ENCODE data around the gene LATS2.
"Not testable (repeated sequence)": the region's sequence is repeated elsewhere in the genome, so short reads cannot be mapped to it uniquely, and the experiment has no call there.

LATS2 gene

GRCh38 chr13:20961663-20962062 lies 99.7 kb downstream of the LATS2 start:
- not testable (repeated sequence) for H3K4me1 Mint-ChIP-seq (ENCODE audit: low read depth); H3K9me3 Mint-ChIP-seq (ENCODE audit: low read depth); H3K27ac Mint-ChIP-seq; H3K36me3 Mint-ChIP-seq; H3K4me3 Mint-ChIP-seq; H3K27me3 Mint-ChIP-seq

- H3K4me1 Mint-ChIP-seq (ENCODE audit: low read depth) = peaks cover 2% of the 10 kb centered on the region
- H3K27ac Mint-ChIP-seq = no peak overlapping the region
- H3K27me3 Mint-ChIP-seq = peaks cover 7% of the 10 kb centered on the region
- no peak overlapping the region for H3K4me3 Mint-ChIP-seq
- H3K9me3 Mint-ChIP-seq (ENCODE audit: low read depth) = no peaks in the 10 kb centered on the region
- no peaks in the 10 kb centered on the region for H3K36me3 Mint-ChIP-seq
Measured at GRCh38 chr13:20960663-20961309, 100.6 kb downstream of the LATS2 start.

GRCh38 chr13:20957049-20957620 lies 104.3 kb downstream of the LATS2 start:
- not testable (repeated sequence) for H3K9me3 Mint-ChIP-seq (ENCODE audit: low read depth); H3K27ac Mint-ChIP-seq; H3K36me3 Mint-ChIP-seq; H3K4me1 Mint-ChIP-seq (ENCODE audit: low read depth); H3K4me3 Mint-ChIP-seq
- peaks cover 17% of the 10 kb centered on the region for H3K27me3 Mint-ChIP-seq

GRCh38 chr13:20955496-20955895 lies 105.9 kb downstream of the LATS2 start:
- Mint-ChIP-seq H3K4me1 (ENCODE audit: low read depth) (no peaks in the 10 kb centered on the region), H3K9me3 (ENCODE audit: low read depth) (no peaks in the 10 kb centered on the region), H3K4me3 (no peak overlapping the region), H3K36me3 (no peaks in the 10 kb centered on the region), H3K27me3 (peaks cover 22% of the 10 kb centered on the region), H3K27ac (no peak overlapping the region)

GRCh38 chr13:20953245-20953931 lies 108.0 kb downstream of the LATS2 start:
- peaks cover 30% of the 10 kb centered on the region for H3K27me3 Mint-ChIP-seq
- no peaks in the 10 kb centered on the region for H3K36me3 Mint-ChIP-seq
- H3K4me1 Mint-ChIP-seq (ENCODE audit: low read depth) = no peaks in the 10 kb centered on the region
- H3K4me3 Mint-ChIP-seq = no peak overlapping the region
- no peak overlapping the region for H3K27ac Mint-ChIP-seq
- no peaks in the 10 kb centered on the region for H3K9me3 Mint-ChIP-seq (ENCODE audit: low read depth)

- Mint-ChIP-seq H3K36me3 (no peaks in the 10 kb centered on the region), H3K27ac (no peak overlapping the region), H3K4me3 (no peak overlapping the region), H3K4me1 (ENCODE audit: low read depth) (no peaks in the 10 kb centered on the region), H3K27me3 (peaks cover 30% of the 10 kb centered on the region), H3K9me3 (ENCODE audit: low read depth) (no peaks in the 10 kb centered on the region)
Measured at GRCh38 chr13:20952838-20953237, 108.5 kb downstream of the LATS2 start.

- H3K27ac Mint-ChIP-seq; H3K9me3 Mint-ChIP-seq (ENCODE audit: low read depth); H3K36me3 Mint-ChIP-seq; H3K4me3 Mint-ChIP-seq: not testable (repeated sequence)
- H3K27me3 Mint-ChIP-seq = peaks cover 33% of the 10 kb centered on the region
- peaks cover 15% of the 10 kb centered on the region for H3K4me1 Mint-ChIP-seq (ENCODE audit: low read depth)
Measured at GRCh38 chr13:20948001-20948400, 113.4 kb downstream of the LATS2 start.

GRCh38 chr13:20945952-20946383 lies 115.4 kb downstream of the LATS2 start:
- Mint-ChIP-seq H3K9me3 (ENCODE audit: low read depth) (no peaks in the 10 kb centered on the region), H3K27ac (no peak overlapping the region), H3K4me3 (peak overlapping the region; percentile 54), H3K36me3 (no peaks in the 10 kb centered on the region), H3K4me1 (ENCODE audit: low read depth) (peaks cover 15% of the 10 kb centered on the region), H3K27me3 (peaks cover 28% of the 10 kb centered on the region)

GRCh38 chr13:20942938-20943559 lies 118.3 kb downstream of the LATS2 start:
- H3K4me3 Mint-ChIP-seq = no peak overlapping the region

GRCh38 chr13:20940511-20940910 lies 120.9 kb downstream of the LATS2 start:
- H3K4me1 Mint-ChIP-seq (ENCODE audit: low read depth); H3K9me3 Mint-ChIP-seq (ENCODE audit: low read depth); H3K27ac Mint-ChIP-seq; H3K4me3 Mint-ChIP-seq; H3K36me3 Mint-ChIP-seq; H3K27me3 Mint-ChIP-seq: not testable (repeated sequence)

More at GRCh38 chr13:20942938-20943559, 118.3 kb downstream of the LATS2 start:
- Mint-ChIP-seq H3K9me3 (ENCODE audit: low read depth) (no peaks in the 10 kb centered on the region), H3K36me3 (no peaks in the 10 kb centered on the region), H3K27ac (no peak overlapping the region), H3K4me1 (ENCODE audit: low read depth) (peaks cover 15% of the 10 kb centered on the region), H3K27me3 (peaks cover 20% of the 10 kb centered on the region)

GRCh38 chr13:20940083-20940482 lies 121.3 kb downstream of the LATS2 start:
- H3K4me1 Mint-ChIP-seq (ENCODE audit: low read depth) = peaks cover 1% of the 10 kb centered on the region
- H3K27ac Mint-ChIP-seq = no peak overlapping the region
- no peak overlapping the region for H3K4me3 Mint-ChIP-seq
- no peaks in the 10 kb centered on the region for H3K36me3 Mint-ChIP-seq
- H3K9me3 Mint-ChIP-seq (ENCODE audit: low read depth) = no peaks in the 10 kb centered on the region
- H3K27me3 Mint-ChIP-seq = peaks cover 9% of the 10 kb centered on the region

GRCh38 chr13:20939662-20940061 lies 121.7 kb downstream of the LATS2 start:
- Mint-ChIP-seq H3K27me3 (peaks cover 9% of the 10 kb centered on the region), H3K36me3 (no peaks in the 10 kb centered on the region), H3K4me1 (ENCODE audit: low read depth) (no peaks in the 10 kb centered on the region), H3K4me3 (no peak overlapping the region), H3K27ac (no peak overlapping the region), H3K9me3 (ENCODE audit: low read depth) (no peaks in the 10 kb centered on the region)

- Mint-ChIP-seq H3K27me3 (peaks cover 2% of the 10 kb centered on the region), H3K27ac (no peak overlapping the region), H3K36me3 (no peaks in the 10 kb centered on the region)
Measured at GRCh38 chr13:20938302-20938701, 123.1 kb downstream of the LATS2 start.

GRCh38 chr13:20927596-20928257 lies 133.7 kb downstream of the LATS2 start:
- H3K27ac Mint-ChIP-seq = no peak overlapping the region
- H3K4me1 Mint-ChIP-seq (ENCODE audit: low read depth) = no peaks in the 10 kb centered on the region
- H3K4me3 Mint-ChIP-seq = no peak overlapping the region
- no peaks in the 10 kb centered on the region for H3K36me3 Mint-ChIP-seq
- H3K27me3 Mint-ChIP-seq = no peaks in the 10 kb centered on the region
- H3K9me3 Mint-ChIP-seq (ENCODE audit: low read depth) = no peaks in the 10 kb centered on the region

More at GRCh38 chr13:20938302-20938701, 123.1 kb downstream of the LATS2 start:
- no peak overlapping the region for H3K4me3 Mint-ChIP-seq
- no peaks in the 10 kb centered on the region for H3K9me3 Mint-ChIP-seq (ENCODE audit: low read depth)
- H3K4me1 Mint-ChIP-seq (ENCODE audit: low read depth) = no peaks in the 10 kb centered on the region

GRCh38 chr13:20925395-20925790 lies 136.0 kb downstream of the LATS2 start:
- H3K4me1 Mint-ChIP-seq (ENCODE audit: low read depth); H3K27me3 Mint-ChIP-seq; H3K27ac Mint-ChIP-seq; H3K9me3 Mint-ChIP-seq (ENCODE audit: low read depth); H3K4me3 Mint-ChIP-seq; H3K36me3 Mint-ChIP-seq: not testable (repeated sequence)

Measured in activated naive CD8-positive, alpha-beta T cell (primary cell).